Measurements from ENCODE around the gene TRIM9.
"Not testable (repeated sequence)": the region's sequence is repeated elsewhere in the genome, so short reads cannot be mapped to it uniquely, and the experiment has no call there.

The TRIM9 gene

DNA sequence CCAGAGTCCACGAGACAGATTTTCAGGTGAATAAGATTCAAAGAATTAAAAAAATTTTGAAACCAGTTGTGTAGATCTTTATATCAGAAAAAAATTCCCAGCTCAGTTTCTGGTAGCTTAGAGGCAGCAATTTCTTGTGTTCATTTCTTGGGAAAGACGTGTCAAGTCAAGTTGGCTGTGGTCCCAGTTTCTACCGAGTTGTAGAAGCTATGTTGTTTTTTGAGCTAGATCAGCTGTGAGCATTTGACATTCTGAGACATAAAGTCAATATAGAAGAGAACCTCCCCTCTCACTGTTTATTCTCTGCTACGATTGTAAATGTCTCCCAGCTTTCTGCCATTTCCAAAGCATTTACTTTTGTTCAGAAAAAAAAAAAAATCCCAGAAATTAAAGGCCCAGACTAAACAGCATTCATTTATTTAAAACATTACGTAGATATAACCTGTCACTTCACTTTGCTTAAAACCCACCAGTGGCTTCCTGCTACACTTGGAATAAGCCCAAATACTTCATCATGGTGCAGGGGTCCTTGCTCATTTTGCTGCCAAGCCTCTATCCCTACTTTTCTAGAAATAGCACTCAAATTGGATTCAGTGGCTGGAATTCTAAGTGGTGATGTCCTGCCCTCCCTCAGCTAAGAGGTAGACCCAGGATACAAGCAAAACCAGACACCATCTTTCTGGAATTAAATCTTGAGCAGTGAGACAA lies 130.1 kb downstream of the TRIM9 start:
- no peak for DNase-seq (ENCODE audit: low read depth)

DNA sequence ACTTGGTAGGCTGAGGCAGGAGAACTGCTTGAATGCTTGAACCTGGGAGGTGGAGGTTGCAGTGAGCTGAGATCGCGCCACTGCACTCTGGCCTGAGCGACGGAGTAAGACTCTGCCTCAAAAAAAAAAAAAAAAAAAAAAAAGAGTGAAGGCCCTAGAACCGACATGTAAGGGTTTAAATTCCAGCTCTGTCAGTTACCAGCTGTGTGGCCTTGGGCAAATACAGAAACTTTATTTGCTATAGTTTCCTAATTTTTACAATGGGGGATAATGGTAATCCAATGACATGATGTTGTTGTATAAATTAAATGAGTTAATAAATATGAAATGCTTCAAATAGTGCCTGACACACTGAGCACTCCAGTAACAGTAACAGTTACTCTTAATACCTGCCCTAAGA lies 131.0 kb downstream of the TRIM9 start:
- no peak for DNase-seq (ENCODE audit: low read depth)

DNA sequence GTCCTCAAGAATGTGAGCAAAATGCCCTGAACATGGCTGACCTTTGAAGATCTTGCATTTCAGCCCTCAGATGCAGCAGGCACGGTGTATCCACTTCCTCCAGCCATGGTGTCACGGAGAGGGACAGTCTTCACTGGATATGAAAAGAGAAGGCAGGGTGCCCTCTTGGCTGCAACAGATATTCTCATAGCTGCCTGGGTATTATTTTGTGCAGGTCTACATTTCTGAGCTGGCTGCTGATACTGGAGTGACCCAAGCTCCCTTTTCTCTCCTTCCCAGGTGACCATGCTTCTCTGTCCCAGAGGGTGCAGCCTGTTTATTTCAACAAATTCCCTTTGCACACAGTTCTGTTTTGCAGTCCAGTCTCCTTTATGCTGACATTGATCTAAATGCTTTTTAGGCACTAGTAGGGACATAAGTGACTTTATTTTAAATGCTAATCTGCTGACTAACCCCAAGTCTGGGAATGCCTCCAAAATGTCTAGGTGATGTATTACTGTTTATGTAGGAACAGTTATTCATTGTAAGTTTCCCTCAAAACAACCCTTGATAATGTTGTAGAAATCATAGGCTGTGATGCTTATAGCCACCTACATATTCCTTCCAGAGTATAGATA lies 133.2 kb downstream of the TRIM9 start:
- no peak for DNase-seq (ENCODE audit: low read depth)

DNA sequence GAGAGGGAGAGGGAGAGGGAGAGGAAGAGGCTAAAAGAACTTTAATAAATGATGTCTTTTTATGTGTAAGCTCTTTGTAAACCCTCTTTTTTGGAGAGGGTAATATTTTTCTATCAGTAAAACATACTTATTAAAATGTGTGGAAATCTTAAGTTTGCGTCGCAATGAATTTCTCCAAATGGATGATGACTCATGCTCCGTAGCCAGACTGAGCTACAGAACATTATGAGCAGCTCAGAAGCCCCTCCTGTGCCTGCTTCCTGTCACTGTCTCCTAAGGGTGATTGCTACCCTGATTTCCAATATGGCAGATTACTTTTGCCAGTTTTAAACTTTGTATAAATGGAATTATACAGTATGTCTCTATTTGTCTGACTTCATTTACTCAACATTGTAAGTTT lies 137.6 kb downstream of the TRIM9 start:
- no peak for DNase-seq (ENCODE audit: low read depth)

DNA sequence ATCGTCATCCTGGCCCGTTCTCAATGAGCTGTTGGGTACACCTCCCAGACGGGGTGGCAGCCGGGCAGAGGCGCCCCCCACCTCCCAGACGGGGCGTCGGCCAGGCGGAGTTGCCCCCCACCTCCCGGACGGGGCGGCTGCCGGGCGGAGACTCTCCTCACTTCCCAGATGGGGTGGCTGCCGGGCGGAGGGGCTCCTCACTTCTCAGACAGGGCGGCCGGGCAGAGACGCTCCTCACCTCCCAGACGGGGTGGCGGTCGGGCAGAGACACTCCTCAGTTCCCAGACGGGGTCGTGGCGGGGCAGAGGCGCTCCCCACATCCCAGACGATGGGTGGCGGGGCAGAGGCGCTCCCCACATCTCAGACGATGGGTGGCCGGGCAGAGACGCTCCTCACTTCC lies 138.5 kb downstream of the TRIM9 start:
- not testable (repeated sequence) for DNase-seq (ENCODE audit: low read depth)

DNA sequence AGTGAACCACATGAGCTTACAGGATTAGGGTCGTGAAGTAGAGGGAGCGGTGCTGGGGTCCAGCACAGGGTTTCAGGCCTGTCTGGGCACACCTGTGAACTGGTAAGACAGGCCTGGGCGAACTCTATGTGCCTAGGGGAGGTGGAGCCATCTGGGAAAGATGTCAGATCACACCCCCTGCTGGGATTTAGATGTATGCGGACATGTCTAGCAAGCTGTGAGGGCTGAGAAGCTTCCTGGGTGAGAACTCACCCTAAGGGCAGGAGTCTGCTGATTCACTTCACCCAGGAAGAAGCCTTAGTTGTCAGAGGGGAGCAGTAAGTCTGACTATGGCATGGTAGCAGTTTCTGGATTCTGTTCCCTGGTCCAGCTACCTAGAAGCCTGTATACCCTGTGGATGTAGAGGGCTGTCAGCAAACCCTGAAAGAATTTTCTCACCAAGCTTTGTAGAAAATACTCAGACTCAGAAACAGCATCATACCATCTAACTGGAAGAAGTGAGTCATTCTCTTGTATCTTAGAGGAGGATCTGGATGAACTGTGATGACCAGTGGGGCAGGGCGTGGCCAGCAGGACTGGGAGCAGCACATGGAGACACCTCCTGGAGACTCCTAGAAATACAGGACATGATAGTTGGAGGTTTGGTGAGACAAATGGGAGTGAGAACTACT lies 139.4 kb downstream of the TRIM9 start:
- DNase-seq (ENCODE audit: low read depth) = no peak

DNA sequence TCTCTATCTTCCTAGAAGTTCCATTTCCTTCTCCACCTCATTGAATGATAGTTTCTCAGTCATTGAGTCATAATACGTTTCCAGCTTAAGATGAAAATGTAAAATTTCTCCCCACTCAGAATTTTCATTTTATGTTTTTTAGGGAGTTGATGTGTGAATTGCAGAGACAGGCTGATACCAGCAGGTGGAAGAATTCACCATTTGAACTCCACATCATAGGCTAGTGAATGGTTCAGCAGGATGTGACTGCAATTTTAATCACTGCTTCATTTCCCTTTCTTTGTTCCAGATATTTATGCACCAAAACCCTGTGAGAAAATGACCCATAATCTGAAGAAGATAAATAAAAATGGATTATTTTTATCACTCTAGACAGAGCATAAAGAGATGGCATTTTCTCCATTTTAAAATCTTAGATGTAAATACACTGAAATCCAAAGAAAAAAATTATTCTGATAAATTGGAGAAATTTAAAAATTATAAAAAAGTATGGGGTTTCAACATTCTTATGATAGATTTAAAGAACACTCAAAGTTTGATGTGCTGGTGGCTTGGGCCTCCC lies 140.0 kb downstream of the TRIM9 start:
- no peak for DNase-seq (ENCODE audit: low read depth)

DNA sequence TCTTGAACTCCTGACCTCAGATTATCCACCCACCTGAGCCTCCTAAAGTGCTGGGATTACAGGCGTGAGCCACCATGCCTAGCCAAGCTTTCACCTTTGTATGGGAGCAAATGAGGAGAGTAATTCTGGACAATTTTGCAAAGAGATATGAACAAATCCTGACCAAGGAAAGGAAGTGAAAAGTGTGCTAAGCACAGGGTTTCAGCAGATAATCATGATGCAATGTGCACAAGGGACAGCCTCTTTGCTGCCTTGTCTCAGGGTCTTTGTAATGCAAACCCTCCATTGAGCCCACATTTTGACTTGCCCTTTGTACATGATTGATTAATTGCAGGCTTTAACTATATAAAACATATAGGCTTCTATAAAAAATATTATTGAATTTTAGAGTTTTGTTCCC lies 141.4 kb downstream of the TRIM9 start:
- DNase-seq (ENCODE audit: low read depth) = no peak

DNA sequence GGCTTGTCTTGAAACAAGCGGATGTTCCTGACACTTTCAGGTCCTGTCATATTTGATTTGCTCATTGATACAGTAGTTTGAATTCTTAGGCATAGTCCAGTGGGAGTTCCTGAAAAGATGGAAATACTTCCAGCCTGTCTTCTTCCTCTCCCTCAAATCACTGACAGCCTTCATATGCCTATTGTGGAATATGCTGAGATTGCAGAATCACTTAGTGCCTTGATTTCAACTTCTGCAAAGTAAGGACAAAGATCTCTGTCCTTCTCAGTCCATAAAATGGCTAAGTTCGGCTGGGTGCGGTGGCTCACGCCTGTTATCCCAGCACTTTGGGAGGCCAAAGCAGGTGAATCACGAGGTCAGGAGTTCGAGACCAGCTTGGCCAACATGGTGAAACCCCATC lies 143.9 kb downstream of the TRIM9 start:
- DNase-seq (ENCODE audit: low read depth) = no peak

DNA sequence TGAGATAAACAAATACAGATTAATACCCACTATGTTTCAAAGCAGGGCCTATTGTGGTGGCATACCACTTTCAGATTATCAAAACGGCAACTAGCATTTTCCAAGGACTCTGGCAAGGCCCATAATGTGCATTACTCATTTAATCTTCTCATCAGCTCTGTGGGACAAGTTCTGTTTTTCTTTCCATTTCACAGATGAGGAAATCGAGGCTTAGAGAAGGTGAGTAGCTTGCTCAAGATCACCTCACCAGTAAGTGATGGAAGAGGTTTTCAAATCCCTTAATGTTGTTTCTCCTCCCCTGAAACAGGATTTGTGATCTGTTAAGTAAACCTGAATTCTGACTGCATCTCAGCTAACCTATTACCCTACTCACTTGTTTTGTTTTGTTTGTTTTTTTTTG lies 146.7 kb downstream of the TRIM9 start:
- DNase-seq (ENCODE audit: low read depth) = no peak

DNA sequence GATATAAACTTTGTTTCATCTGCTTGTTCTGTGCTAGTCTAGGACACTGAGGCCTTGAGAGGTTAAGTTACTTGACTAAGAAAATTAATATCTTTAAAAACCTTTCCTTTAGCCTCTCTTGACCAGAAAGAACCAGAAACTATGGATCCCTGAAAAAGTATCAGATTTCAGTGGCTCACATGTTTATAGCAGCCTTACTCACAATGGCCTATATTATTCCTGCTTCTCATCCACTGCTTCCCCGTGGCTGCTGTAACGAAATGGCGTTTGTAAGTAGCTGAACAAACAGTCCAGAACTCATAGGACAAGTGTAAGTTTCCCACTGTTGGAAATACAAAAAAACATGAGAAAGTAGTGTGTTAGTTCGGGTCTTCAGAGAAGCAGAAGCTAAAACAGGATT lies 147.5 kb downstream of the TRIM9 start:
- no peak for DNase-seq (ENCODE audit: low read depth)

DNA sequence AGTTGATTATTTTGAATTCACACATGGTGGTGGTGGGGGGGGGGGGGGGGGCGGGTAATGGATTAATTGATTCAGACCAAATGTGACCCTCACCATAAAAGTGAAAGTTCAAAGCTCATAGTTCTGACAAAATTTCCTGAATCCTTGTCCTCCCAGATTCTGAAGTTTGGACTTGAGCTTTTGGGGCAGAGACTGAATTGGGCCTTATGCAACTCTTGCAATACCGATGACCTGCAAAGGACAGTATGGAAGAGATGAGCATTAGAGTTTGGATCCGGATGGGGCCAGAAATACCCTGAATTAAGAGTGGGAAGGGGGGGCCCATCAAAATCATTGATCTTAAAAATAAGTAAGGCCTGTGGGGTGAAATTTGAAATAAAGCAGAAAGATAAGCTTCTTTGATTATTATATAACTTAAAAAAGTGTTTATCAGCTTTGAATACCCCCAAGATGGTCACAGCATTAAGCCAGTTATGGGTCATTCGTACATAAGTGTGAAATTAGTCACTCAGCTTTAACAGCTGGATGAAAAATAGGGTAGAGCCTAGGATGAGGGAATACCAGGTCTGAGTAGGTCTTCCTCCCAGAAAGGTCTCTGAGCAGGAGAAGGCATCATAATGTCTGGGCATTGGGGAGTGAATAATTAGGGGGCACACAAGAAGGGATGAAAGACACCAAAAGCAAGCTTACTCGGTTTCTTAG lies 148.5 kb downstream of the TRIM9 start:
- DNase-seq (ENCODE audit: low read depth) = no peak

DNA sequence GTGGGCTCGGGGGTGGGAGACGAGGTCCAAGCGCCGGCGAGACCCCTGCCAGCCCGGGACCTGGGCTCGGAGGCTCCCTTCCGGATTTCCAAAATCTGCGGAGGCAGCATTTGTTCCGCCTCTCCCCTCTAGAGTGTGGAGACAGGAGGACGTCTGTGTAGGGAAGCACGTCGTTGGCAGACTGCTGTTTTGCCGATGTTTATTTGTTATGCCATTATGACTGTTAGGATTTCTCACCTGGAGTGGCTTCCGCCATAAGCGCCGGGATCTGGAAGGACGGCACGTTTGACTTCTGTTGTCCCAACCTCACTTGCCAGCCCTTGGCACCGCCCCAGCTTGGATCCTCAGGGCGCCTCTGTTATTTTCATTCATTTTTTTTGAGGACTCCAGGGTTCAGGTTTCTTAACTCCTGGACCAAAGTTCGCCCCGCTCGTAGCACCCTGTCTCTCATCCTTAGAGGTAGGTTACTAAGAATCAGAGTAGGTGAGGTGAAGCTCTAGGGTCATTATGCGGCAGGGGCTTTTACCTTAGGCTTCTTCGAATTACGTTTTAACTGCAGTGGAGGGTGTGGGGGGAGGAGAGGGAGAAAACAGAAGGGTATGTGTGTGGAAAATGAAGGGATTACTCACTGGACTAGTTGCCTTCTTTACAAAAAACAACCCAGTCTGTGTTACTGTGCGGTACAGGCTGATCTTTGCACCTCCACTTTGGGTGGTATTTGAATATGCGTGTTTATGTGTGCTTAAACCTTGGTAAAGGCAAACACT lies 150.1 kb downstream of the TRIM9 start:
- no peak for DNase-seq (ENCODE audit: low read depth)

DNA sequence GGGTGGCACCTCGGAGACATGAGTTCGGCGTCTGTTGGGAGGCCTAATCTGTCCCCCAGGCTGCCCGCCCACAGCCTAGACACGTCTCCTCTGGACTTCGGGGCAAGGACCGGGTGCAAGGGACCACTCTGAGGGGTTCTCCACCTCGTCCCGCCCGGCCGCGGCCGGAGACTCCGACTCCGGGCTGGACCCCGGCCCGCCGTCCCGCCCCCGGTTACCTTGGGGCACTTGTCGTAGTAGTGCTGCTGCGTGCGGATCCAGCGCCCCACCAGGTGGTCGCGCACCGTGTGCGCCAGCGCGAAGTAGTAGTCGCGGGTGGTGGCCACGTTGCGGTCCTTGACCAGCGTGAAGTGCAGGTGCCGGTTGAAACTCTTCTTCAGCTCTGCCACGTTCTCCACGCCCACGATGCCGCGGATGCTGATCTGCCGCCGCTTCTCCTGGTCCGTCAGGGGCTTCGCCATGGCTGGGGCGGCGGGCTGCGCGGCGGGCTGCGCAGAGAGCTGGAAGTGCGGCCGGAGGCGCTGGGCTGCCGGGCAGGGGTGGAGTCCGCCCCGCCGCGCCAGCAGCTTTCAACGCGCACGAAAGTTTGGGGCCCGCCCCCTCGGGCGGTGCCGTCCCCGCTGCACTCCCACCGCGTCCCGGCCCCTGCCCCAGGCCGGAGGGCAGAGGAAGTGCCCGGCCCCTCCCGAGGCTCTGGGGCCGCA lies 150.8 kb downstream of the TRIM9 start, which contains the start of gene PYGL:
TSS of gene PYGL (minus strand) at position 541 of the 704 bp plus-strand sequence. CDS start at position 461, 80 bp downstream.
- DNase-seq (ENCODE audit: low read depth) = no peak

DNA sequence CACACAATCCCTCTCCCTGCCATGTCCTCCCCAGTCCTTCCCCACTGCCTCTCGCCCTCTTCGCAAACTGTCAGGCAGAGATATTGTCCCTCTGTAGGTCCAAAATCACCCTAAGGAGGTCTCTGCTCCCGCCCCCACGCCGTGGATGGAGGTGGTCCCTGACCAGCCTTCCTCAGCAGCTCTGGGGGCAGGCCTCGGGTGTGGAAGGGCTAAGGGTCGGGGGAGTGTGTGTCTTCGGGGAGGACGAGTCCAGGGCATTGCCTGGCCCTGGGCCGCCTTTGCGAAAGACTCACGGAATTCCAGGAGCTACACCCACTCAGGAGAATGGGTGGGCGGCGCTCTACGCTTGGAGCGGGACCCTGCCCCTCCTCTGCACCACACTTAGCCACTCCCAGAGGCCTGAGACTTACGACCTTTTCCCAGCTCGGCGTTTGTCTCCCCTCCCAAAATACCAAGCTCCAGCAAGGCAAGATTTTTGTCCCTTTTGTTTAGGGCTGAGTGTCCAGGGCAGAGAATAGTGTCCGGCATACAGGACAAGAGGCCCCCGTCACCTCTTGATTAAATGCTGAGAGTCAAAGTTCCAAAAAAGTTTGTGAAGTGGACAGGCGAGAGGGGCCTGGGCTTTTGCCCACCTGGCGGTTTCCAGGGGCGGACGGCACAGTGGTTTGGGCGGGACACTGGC lies 151.5 kb downstream of the TRIM9 start:
- DNase-seq (ENCODE audit: low read depth) = no peak

DNA sequence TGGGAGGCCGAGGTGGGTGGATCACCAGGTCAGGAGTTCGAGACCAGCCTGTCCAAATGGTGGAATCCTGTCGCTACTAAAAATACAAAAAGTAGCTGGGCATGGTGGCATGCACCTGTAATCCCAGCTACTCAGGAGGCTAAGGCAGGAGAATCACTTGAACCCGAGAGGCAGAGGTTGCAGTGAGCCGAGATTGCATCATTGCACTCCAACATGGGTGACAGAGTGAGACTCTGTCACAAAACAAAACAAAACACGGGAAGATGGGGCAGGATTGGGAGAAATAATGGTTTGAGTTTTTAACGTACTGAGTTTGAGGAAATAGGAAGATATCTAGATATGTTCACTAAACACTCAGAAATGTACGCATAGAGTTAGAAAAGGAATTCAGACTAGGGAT lies 153.3 kb downstream of the TRIM9 start:
- not testable (repeated sequence) for DNase-seq (ENCODE audit: low read depth)

DNA sequence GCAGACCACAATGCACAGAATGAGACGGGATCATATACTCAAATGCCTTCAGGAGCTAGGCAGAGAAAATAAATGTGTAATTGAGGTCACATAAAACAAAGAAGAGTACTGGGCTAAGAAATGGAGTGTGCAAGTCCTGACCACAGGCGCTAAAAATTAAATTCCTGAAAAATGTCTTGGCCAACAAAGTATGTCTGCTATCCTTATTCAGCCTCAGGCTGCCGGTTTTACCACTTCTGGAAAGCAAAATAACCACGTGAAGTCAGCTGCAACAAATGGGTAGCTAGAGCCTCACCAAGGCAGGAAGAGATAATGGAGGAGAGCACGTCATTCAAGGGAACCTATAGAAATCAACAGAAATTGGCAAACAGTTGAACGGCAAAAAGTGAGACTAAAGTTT lies 153.8 kb downstream of the TRIM9 start:
- DNase-seq (ENCODE audit: low read depth) = no peak

DNA sequence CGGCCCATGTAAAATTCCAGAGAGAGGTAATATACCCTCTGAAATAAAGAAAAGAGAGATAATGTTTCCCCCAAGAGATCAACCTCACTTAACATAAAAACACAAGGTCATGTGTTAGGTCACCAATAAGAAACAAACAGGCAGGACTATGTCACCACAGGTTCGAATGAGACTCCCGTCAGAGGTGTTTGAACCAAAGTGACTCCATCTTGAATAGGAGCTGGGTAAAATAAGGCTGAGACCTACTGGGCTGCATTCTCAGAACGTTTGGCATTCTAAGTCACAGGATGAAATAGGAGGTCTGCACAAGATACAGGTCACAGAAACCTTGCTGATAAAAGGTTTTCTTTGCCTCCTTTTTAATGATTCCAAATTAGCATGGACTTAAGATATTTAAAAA lies 157.1 kb downstream of the TRIM9 start:
- DNase-seq (ENCODE audit: low read depth) = no peak

DNA sequence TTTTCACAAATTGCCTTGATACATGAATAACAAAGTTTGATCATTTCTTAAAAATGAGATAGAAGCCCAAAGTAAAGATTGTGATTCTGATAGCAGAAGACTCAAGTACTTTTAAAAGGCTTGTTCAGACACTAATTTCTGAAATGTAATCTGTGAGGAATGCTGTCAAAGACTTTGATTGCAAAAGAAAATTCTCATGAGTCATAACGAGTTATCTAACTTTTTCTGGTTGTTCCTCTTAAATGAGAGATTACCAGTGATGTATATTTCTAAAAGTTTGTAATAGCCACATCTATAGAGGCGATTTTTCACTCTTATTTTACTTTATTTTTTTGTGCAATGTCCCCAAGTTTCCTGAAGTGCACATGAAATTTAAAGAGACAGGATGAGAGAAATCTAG lies 157.6 kb downstream of the TRIM9 start:
- no peak for DNase-seq (ENCODE audit: low read depth)

DNA sequence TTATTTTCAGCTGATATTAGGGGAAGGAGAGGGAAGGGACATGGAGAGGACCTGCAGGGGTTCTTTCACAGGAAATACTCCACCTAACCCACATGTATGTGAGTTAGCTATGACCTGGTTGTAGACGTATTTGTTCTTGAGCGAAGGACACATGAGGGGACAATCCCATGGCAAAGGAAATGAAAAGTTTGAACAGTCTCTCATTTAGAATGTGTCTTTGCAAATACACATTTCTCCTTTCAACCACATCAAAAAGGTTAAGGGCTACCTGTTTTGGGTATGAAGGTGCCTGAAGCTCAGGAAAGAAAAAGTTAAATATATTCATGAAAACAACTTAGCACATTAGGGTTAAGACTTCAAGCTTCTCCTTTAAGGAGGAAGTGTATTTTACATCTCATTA lies 158.0 kb downstream of the TRIM9 start:
- no peak for DNase-seq (ENCODE audit: low read depth)

DNA sequence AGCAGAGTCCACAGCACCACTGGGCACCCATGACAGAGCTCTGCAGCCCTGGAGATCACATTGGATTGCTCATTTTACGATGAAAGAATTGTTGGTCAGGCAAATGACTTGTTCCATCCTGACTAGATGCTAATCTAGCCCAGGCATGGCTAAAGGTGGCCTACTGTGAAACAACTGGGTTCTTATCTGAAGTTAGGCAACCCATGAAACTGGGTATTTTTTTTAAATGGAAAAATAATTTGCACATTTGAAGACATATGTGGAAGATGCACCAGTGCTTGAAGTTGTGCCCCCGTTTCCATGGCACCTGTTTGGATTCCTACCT lies 158.9 kb downstream of the TRIM9 start:
- no peak for DNase-seq (ENCODE audit: low read depth)
